GM19324 (cell line): ENCODE data around the gene SLC12A9.

ENCODE experiments used
- ATAC-seq: cut with Tn5 transposase; IDR thresholded peaks from one replicate; pipeline ENCODE4 v1.9.1; 2021; ENCODE audit warnings: mild to moderate bottlenecking, moderate library complexity; ENCODE audit not compliant: unreplicated experiment, low FRiP score

SLC12A9 gene

DNA sequence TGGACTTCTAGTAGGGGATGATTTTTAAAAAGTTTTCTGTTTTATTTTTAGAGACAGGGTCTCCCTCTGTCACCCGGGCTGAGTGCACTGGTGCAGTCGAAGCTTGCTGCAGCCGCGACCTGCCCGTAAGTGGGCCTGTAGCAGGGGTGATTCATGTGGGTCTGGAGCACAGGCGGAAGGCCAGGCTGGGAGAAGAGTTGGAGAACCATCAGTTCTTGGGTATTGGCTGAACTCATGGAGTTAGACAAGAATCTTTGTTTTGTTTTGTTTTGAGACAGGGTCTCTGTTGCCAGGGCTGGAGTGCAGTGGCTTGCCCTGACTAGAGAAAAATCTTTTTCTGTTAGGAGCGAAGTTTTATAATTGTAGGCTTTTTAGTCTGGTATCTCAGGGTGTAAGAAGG, 28.1 kb downstream of the SLC12A9 start:
- ATAC-seq: no peak

DNA sequence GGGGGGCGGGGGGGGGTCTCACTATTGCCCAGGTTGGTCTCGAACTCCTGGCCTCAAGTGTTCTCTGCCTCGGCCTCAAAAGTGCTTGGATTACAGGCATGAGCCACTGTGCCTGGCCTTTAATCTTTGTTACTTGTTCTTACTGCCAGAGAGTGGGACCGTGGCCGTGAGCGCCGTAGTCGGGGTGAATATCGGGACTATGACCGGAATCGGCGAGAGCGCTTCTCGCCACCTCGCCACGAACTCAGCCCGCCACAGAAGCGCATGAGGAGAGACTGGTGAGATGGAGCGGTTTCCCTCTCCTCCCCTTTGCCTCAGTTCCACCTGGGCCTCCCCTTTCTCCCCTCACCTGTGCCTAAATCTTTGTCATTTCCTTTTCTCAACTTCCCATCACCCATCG, 28.6 kb downstream of the SLC12A9 start:
- no peak for ATAC-seq

DNA sequence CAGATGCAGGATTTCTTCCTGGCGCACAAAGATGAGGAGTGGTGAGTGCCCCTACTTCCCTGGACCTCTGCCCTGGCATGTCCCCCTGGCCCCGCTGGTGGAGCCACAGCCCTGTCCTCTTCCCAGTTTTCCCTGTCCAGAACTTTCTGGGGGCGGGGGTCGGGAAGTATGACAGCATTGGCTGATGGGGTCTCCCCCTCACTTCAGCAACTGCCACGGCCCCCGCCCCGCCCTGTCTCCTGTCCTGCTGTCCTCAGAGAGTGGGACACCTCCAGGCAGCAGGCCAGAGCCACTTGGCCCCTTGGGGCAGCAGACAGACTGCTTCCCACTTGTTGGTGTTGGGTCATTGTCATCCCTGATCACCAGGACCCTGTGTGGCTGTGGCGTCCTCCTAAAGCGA, 29.7 kb downstream of the SLC12A9 start:
- no peak for ATAC-seq

DNA sequence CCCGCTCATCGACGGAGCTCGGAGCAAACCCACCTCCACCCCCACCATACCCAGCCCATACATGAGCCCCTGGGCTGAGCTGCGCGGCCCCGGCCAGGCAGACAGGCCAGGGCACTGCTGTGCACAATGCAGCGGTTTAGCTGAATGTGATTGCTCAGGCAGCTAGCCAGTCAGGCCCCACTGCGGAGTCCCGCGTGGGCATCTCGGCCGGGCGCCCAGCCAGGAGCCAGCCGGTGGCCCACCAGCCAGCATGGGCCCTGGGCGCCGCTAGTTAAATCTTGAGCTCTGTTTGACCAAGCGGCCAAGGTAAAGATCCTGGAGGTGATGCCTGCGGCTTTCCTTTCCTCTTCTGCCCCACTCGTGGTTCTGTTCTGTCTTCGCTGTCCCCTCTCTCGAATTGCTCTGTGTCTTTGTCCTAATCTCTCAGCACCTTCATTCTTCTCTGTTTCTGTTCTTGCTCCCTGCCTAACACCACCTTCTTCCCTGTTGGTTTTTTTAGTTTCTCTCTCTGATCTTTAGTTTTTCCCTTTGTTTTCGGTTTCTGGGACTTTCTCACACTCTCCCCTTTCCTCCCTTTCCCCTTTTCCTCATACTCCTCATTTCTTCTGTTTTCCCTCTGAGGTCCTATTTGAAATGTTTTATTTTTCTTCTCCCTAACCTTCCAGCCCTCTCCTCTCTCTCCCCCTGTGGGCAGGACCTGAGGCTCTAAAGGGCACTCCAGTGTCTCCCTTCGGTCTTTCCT, 30.4 kb downstream of the SLC12A9 start:
- no peak for ATAC-seq

DNA sequence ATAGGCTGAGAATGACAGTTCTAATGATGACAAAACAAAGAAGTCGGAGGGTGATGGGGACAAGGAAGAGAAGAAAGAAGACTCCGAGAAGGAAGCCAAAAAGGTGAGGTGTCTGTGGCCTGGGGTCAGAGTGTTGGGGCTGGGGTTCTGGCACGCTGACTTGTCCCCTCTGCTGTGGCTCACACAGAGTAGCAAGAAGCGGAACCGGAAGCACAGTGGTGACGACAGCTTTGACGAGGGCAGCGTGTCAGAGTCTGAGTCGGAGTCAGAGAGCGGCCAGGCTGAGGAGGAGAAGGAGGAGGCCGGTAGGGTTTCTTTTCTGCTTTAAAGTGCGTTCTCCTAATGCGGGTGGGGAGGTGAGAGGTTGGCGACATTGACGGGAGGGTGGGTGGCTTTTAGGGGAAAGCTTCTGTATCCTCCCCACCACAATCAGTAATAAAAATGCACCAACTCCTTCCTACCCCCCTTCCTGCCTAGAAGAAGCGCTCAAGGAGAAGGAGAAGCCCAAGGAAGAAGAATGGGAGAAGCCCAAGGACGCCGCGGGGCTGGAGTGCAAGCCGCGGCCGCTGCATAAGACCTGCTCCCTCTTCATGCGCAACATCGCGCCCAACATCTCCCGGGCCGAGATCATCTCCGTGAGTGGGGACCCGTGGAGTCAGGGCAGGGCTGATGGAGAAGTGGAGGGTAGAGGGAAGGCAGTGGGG, 32.4 kb downstream of the SLC12A9 start:
- no peak for ATAC-seq

DNA sequence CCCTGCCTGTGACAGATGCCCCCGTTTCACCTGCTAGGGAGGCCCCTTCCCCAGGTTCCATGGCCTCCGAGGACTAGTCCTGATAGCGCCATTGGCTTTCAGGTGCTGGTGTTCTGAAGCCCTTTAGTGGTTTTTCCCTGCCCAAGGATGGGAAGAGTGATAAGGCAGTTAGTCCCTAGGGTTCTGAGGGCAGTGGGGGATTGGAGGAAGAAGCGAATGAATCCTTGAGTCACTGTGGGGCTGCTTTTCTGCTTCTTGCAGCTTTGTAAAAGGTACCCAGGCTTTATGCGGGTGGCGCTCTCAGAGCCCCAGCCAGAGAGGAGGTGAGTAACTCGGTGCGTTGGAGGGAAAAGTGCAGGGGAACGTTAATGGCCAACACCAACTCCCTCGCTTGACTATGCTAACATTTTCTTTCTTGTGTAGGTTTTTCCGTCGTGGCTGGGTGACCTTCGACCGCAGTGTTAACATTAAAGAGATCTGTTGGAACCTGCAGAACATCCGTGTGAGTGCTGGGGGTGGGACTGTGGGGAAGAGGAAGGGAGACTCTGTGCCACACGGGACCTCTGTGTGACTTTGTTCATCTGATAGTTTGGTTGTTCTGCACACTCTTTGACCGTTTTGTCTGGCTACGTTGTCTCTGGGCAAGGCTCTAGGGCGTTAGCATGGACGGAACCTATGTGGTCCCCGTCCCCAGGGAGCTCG, 33.1 kb downstream of the SLC12A9 start:
- no peak for ATAC-seq

DNA sequence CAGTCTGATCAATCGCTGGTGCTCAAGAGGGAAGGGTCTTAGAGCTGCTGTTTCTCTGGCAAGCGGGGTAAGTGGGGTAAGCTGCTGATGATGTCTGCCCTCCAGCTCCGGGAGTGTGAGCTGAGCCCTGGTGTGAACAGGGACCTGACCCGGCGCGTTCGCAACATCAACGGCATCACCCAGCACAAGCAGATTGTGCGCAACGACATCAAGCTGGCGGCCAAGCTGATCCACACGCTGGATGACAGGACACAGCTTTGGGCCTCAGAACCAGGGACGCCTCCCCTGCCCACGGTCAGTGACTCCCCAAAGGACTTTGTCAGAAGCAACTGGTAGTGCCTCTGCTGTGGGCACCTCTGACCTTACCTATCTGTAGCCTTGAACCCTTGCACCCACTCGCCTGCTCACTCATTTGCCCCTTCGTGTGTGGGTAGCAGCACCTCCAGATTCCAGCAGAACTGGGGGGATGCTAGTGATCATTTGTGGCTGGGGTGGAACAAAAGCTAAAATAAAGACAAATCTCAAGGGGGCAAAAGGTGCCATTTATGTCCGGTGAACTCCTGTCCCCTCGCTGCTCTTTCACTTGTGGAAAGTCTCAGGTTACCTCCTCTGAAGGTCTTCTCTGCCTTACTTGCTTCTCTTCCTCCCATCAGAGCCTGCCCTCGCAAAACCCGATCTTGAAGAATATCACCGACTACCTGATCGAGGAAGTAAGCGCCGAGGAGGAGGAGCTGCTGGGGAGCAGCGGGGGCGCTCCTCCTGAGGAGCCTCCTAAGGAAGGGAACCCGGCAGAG, 33.8 kb downstream of the SLC12A9 start:
- no peak for ATAC-seq

DNA sequence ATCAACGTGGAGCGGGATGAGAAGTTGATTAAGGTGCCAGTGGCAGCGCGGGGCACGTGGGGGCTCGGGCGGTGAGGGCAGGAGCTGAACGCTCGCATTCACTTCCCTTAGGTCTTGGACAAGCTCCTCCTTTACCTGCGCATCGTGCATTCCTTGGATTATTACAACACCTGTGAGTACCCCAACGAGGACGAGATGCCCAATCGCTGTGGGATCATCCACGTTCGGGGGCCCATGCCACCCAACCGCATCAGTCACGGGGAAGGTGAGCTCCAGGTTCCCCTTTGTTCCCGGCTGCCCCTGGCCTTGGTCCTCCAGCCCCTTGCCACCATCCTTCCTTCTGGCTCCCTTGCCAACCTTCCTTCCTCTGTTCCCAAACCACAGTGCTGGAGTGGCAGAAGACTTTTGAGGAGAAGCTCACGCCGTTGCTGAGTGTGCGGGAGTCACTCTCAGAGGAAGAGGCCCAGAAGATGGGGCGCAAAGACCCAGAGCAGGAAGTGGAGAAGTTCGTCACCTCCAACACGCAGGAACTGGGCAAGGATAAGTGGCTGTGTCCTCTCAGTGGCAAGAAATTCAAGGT, 34.5 kb downstream of the SLC12A9 start:
- ATAC-seq: no peak

DNA sequence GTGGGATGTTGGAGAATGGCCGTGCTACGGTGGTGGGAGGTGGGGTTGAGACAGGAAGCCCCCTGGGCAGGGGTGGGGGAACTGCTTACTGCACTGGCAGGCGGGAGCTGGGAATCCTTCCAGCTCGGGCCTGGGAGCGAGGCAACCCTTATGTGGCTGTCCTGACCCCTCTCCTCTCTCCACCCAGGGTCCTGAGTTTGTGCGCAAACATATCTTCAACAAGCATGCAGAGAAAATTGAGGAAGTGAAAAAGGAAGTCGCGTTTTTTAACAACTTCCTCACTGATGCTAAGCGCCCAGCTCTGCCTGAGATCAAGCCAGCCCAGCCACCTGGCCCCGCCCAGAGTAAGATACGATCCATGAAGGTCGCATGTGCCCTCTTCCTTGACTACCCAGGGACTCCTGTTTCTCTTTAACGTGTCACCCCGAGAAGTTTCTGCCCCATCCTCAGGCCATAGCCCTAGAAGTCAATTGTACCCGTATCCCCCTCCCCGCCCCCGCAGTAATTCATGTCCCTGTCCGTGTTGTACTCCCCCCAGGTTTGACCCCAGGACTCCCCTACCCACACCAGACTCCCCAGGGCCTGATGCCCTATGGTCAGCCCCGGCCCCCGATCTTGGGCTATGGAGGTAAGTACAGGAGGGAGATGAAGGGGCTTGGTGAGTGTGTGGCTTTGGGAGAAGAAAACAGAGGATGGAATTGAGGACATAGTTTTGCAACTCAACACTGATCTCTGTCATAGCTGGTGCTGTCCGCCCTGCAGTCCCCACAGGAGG, 35.2 kb downstream of the SLC12A9 start:
- peak; percentile 30 for ATAC-seq

DNA sequence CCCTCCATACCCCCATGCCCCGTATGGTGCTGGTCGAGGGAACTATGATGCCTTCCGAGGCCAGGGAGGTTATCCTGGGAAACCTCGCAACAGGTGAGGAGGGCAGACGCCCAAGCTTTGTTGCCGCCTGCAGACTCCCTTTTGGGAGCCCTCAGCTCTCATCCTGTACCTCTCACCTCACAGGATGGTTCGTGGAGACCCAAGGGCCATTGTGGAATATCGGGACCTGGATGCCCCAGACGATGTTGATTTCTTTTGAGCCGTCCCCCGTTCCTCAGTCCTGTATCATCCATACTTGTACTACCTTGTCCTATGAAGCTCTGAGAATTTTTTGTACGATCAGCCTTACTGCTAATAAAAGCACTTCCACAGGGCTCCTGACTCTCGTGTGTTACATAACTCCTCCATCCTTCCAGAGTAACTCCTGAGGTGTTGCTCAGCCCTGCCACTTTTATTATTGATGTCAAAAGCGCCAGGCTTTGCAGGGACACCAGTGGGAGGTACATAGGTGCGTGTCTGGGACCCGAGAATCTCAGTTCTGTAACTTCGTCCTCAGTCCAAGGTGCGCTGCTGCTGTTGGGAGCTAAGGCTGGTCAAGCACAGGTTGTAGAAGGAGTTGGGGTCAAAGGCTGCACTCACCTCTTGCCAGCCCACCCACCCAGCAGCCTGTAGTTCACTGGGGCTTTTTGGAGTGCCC, 35.9 kb downstream of the SLC12A9 start:
- ATAC-seq: no peak

DNA sequence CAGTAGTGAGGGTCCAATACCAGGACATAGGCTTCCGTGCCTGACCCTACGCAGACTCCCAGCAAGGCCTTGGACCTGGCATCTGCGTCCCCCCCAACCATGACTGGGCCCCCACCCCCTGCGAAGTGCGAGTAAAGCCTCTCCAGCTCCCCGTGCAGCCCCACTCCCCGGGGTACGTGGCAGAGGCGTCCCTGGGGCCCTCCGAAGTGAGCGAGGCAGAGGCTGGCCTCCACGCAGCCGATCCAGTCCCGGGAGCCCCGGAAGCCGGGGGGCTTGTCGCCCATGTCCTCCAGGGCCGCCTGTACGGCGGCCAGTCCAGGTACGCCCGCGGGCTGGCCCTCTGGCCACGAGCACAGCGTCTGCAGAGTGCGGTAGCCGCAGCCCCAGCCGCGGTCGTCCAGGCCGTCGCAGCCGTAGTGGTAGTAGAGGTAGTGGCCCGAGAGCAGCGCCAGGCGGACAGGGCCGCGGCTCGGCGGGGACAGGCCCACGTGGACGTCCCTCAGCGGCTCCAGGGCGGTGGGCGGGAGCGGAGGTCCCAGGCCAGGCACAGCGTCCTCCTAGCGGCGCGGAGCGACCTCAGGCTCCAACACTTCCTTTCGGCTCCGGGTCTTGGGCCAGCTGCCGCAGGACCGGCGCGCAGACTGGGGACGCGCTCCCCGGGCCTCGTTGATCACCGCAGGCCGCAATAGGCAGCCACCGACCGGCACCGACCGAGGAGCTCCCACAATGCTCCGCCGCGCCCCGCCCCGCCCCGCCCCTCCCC, 36.7 kb downstream of the SLC12A9 start, which contains the start of gene UFSP1:
Gene UFSP1 (minus strand): TSS at position 728 of the 763 bp plus-strand sequence. CDS start 444 bp downstream, at position 284.
- ATAC-seq: peak; percentile 36

DNA sequence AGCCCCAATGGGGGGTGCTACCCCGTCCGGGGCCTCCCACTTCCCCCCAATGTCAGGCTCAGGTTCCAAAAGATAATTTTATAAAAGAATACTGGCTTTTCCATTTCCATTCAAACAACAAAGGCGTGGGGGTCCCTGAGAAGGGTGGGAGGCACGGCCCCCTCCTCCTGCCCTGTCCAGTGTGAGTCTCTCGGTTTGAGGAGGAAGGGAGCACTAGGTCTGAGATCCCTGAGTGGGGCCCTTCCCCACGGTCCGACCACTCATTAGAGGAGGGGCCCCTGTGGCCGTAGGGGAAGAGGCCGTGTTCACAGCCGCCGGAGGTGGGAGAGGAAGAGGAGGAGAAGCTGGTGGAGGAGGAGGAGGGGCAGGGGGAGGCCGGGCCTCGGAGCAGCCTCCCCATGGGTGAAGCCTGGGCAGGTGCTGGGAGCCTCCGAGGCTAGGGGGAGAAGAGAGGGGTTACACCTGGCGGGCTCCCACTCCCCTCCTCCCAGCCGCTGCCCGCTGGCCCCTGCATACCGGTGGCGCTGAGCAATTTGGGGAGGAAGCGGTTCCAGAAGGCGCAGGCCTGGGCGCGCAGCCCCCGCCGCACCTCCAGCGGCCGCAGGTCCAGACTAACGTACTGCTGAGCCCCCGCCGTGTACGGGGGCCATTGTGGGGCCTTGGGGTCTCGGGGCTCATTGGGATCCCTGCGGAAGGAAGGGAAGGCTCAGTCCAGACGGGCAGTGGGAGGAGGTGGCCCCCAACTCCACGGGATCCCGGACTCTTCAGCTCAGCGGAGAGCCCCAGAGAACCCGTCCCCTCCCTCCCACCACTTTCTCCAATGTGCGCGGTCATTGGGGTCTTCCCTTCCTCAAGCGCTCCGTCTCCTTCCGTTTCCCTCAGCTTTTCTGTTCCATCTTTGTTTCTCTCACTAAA, 38.4 kb downstream of the SLC12A9 start:
- no peak for ATAC-seq

DNA sequence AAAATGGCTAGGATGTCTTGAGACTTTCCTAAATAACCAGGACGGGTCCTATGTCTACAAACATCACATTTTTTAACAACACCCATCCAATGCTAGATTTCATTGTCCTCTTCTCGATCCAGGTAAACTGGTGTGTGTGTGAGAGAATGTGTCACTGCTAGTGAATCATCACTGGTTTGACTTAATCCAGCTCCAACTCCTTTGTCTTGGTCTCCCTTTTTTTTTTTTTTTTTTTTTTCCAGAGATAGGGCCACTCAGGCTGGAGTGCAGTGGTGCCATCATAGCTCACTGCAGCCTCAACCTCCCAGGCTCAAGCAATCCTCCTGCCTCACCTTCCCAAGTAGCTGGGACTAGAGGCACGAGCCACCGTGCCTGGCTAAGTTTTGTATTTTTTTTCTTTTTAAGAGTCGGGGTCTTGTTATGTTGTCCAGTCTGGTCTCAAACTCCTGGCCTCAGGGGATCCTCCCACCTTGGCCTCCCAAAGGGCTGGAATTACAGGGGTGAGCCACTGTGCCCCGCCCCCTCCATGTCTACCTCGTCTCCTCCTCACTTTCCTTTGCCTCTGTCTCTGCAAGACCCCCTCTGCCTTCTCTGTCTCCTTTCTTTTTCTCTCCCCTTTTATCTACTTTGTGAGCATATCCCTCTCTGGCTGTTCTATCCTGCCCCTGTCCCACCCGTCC, 39.2 kb downstream of the SLC12A9 start:
- no peak for ATAC-seq

DNA sequence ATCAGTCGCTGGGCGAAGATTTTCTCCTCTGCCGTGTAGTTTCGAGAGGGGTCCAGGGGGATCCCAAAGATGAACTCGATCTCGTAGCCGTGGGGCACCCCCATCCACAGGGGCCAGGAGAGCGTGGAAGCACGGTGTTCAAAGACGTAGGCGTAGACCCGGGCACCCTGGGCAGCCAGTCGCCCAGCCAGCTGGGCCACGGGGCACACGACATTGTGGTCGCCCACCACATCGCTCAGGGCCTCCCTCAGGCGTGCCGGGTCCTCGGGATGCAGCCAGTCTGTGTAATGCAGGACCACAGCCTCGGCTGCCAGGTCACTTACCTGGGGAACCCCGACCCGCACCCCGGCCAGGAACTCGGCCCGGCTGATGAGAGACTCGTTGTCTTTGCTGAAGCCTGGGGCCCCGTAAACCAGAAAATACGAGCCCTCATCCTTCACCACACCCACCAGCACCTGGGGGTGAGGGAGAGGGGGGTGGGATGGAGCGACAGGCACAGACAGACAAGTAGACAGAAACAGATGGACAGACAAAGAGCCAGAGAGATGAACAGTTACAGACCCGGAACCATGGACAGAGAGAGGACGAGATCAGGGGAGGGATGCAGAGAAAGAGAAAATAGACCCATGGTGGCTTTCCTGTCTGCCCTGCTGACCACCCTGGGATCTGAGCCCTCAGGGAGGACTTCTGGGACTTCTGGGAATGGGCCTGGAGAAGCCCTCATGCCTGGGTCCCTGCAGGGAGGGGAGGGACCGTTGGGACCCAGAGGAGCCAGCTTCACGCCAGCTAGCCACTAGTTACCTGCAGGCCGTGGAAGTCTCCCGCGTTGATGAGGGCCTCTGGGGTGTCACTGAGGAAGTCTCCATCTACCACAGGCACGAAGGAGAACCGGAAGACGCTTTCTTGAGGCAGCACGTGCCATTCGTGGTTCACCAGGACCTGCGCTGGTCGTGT, 40.1 kb downstream of the SLC12A9 start:
- ATAC-seq: no peak

DNA sequence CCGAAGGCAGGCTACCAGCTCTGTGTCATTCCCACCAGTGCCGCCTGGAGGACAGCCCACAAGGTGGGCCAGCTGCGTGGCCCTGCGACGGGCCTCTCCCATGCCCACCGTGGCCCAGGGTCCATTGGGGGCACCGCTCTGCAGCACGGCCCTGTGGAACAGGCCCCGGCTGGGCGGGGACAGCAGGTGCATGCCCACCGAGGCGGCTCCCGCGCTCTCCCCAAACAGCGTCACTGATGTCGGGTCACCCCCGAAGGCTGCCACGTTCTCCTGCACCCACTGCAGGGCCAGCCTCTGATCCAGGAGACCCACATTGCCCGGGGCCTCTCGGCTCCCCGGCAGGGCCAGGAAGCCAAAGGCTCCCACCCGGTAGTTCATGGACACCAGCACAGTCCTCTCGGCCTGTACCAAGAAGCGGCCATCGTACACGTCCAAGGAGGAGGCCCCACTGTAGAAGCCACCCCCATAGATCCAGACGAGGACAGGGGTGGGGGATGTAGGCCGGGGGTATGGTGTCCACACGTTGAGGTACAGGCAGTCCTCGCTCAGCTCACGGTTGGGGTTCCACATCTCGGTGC, 40.9 kb downstream of the SLC12A9 start:
- ATAC-seq: no peak
